ENCODE results near the gene MB.

- TF ChIP-seq CTCF (IDR thresholded peaks at IDR 0.05) (no peak), POLR2A (IDR thresholded peaks at IDR 0.05) (no peak)
These were observed 13.3 kb upstream of the MB start for GRCh38 chr22:35630387-35630793.
